Muscle layer of colon (tissue), 2 donors: Measurements from ENCODE around the gene HOXA7.
A peak's percentile ranks its signal among the peaks of the same experiment; 100 is the strongest.

ENCODE experiments used
- H3K27ac ChIP-seq: one replicate; pipeline ENCODE4 v1.7.0; 2013; ENCODE audit warnings: low read depth, mild to moderate bottlenecking, low read length, moderate library complexity
- H3K27me3 ChIP-seq, 2 donors: one replicate each; pipeline ENCODE4 v1.7.0; 2013; ENCODE audit warnings: low read length in 2 of 2, mild to moderate bottlenecking in 2 of 2; ENCODE audit not compliant: insufficient read depth in 2 of 2, control insufficient read depth in 1 of 2
- H3K36me3 ChIP-seq: one replicate; pipeline ENCODE4 v1.7.0; 2013; ENCODE audit warnings: mild to moderate bottlenecking, low read length; ENCODE audit not compliant: insufficient read depth
- H3K4me1 ChIP-seq: one replicate; pipeline ENCODE4 v1.7.0; 2013; ENCODE audit warnings: mild to moderate bottlenecking, low read length; ENCODE audit not compliant: insufficient read depth
- H3K4me3 ChIP-seq, 2 donors: one replicate each; pipeline ENCODE4 v1.7.0; 2013; ENCODE audit warnings: low read length in 2 of 2, low read depth in 1 of 2, mild to moderate bottlenecking in 1 of 2, moderate library complexity in 1 of 2
- H3K9ac ChIP-seq: one replicate; pipeline ENCODE4 v1.7.0; 2013; ENCODE audit warnings: low read length
- H3K9me3 ChIP-seq: one replicate; pipeline ENCODE4 v1.7.0; 2013; ENCODE audit warnings: mild to moderate bottlenecking, low read length
- donor health status: abdominal sarcoma.
- donor health status: Adenocarcinoma of cecum.

Gene HOXA7

DNA sequence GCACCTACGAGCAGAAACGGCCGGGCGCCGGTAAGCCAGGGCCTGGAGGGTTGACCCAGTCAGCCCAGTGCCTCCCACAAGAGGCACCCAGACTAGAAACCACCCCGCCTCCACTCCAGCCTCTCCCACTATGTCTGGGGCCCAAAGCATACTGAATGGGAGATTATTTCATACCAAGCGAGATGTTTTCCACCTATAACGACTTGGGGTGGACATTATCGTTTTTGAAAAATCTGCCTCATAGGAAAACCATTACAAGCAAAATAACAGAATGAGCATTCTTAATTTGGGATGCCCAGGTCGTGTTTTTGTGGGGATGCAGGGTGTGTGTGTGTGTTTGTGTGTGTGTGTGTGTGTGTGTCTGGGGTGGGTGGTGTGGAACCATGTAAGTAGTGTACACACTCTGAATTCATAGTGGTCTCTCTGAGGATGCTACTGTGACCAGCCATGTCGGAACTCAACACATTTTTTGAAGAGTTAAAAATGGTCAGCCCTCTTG is 10.5 kb downstream of the HOXA7 start:
- H3K27me3 ChIP-seq = peaks cover 0 to 5% of the 10 kb centered on the region in 2 donors
- peaks cover 28% of the 10 kb centered on the region for H3K36me3 ChIP-seq
- no peak overlapping the region for H3K9ac ChIP-seq
- no peaks in the 10 kb centered on the region for H3K9me3 ChIP-seq
- peaks cover 38% of the 10 kb centered on the region for H3K4me1 ChIP-seq
- no peak overlapping the region for H3K4me3 ChIP-seq
- peak overlapping the region; percentile 95 for H3K27ac ChIP-seq

DNA sequence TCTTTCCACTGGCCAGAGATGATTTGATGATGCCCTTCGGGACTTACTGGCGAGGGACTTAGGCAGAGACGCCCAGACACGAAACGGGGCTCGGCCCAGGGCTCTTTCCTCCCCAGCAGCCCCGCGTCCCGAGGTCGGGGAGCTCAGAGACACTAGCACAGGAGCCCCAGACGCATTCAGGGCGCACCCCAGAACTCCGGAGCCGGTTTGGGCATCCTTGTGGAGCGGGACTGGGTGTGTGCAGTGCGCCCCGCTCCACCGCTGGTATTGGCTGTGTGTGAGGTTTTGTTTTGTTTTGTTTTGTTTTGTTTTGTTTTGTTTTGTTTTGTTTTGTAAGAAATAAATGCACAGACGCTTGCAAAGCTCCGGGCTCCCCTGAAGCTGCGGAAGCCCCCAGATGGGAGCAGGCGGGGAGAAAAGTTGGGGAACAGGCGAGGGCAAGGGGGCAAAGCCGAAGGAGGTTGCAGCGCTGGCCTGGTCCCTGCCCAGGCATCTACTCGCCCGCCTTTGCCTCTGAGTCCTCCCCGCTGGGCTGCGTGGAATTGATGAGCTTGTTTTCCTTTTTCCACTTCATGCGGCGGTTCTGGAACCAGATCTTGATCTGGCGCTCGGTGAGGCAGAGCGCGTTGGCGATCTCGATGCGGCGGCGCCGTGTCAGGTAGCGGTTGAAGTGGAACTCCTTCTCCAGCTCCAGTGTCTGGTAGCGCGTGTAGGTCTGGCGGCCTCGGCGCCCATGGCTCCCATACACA is 11.1 kb downstream of the HOXA7 start:
- H3K9ac ChIP-seq = no peak overlapping the region
- peak overlapping the region; percentile 55 for H3K27ac ChIP-seq
- no peaks in the 10 kb centered on the region for H3K9me3 ChIP-seq
- H3K27me3 ChIP-seq = peaks cover 0 to 4% of the 10 kb centered on the region in 2 donors
- peaks cover 40% of the 10 kb centered on the region for H3K4me1 ChIP-seq
- no peak overlapping the region for H3K4me3 ChIP-seq
- peaks cover 28% of the 10 kb centered on the region for H3K36me3 ChIP-seq

DNA sequence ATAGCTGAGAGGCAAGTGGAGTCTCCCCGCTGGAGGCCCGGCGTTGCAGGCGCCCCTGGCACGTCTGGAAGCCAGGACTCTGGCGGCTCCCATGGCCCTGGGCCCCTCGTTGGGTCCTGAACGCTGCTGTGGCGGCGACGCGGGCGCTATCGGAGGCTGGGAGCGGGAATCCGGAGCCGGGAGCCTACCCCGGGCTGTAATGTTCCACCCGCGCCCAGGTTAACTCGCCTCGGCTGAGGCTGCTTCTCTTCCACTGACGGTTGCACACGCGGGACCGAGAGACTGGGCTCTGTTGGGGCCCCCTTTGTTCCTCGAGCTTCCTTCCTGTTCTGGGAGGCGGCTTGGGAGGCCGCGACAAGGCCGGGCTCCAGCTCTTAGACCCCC is 11.7 kb downstream of the HOXA7 start:
- Histone ChIP-seq H3K27ac (peak overlapping the region; percentile 55), H3K9ac (no peak overlapping the region), H3K4me1 (peaks cover 35% of the 10 kb centered on the region), H3K9me3 (no peaks in the 10 kb centered on the region), H3K27me3 (no peaks in the 10 kb centered on the region), H3K36me3 (peaks cover 28% of the 10 kb centered on the region), H3K4me3 (peak overlapping the region in 1 of 2 donors; percentile 71)

DNA sequence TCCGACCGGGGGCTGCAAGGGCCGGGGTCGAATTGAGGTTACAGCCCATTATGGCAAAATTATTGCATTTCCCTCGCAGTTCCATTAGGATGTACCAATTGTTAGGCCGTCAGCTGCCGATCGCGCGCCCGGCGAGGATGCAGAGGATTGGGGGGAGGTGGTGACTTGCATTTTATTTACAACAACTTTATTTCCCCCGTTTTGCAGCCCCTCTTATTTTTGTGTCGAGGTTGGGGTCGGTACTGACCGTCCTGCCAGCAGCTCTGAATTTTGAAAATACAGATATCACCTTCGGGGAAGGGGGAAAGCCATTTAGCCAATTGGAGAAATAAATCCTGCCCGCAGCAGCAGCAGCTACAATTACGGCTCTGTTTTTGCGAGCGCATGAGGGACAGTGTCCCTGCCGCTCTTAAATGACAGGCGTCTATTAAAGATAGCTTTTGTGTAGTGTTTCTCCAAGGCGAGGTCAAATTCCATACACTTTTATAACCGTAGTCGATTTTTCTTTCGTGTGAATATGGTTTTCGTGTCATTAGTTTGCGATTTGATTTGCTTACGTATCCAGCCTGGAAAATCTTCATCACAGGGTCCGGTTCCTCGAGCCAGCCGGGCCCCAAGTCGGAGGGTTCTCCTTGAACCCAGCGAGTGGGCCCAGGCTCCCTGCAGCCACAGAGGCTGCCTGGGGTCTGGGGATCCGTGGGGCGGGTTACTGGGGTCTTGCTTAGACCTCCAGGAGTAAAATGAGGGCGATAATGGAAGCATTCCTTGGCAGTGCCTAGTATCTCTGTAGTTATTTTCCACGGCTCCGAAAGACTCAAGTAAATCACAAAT is 12.3 kb downstream of the HOXA7 start:
- no peaks in the 10 kb centered on the region for H3K9me3 ChIP-seq
- H3K4me1 ChIP-seq = peaks cover 33% of the 10 kb centered on the region
- peaks cover 28% of the 10 kb centered on the region for H3K36me3 ChIP-seq
- H3K4me3 ChIP-seq = peak overlapping the region in 1 of 2 donors; percentile 71
- no peak overlapping the region for H3K9ac ChIP-seq
- H3K27ac ChIP-seq = peak overlapping the region; percentile 75
- H3K27me3 ChIP-seq = no peaks in the 10 kb centered on the region

DNA sequence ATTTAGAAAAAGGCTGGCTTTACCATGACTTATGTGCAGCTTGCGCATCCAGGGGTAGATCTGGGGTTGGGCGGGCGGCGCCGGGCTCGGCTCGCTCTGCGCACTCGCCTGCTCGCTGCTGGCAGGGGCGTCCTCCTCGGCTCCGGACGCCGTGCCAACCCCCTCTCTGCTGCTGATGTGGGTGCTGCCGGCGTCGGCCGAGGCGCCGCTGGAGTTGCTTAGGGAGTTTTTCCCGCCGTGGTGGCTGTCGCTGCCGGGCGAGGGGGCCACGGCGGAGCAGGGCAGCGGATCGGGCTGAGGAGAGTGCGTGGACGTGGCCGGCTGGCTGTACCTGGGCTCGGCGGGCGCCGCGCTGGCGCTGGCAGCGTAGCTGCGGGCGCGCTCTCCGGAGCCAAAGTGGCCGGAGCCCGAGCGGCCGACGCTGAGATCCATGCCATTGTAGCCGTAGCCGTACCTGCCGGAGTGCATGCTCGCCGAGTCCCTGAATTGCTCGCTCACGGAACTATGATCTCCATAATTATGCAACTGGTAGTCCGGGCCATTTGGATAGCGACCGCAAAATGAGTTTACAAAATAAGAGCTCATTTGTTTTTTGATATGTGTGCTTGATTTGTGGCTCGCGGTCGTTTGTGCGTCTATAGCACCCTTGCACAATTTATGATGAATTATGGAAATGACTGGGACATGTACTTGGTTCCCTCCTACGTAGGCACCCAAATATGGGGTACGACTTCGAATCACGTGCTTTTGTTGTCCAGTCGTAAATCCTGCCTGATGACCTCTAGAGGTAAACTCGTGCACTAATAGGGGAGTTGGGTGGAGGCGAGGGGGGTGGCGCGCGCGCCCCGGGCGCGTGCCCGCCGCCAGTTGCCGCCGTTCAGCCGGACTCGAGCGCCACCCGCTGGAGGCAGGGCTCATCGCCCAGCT is 13.2 kb downstream of the HOXA7 start, which contains the start of gene HOXA5:
Gene HOXA5, minus strand, starts transcription at position 659 of the 927 bp plus-strand sequence. Its CDS starts 74 bp downstream, at position 585.
- H3K27me3 ChIP-seq = no peaks in the 10 kb centered on the region
- peak within 1 kb of the TSS; percentile 44 to 71 for H3K4me3 ChIP-seq
- H3K27ac ChIP-seq = peak within 1 kb of the TSS; percentile 75
- H3K9ac ChIP-seq = peak within 1 kb of the TSS; percentile 47
- peaks cover 34% of the 10 kb centered on the region for H3K4me1 ChIP-seq
- no peaks in the 10 kb centered on the region for H3K9me3 ChIP-seq
- peaks cover 28% of the 10 kb centered on the region for H3K36me3 ChIP-seq

DNA sequence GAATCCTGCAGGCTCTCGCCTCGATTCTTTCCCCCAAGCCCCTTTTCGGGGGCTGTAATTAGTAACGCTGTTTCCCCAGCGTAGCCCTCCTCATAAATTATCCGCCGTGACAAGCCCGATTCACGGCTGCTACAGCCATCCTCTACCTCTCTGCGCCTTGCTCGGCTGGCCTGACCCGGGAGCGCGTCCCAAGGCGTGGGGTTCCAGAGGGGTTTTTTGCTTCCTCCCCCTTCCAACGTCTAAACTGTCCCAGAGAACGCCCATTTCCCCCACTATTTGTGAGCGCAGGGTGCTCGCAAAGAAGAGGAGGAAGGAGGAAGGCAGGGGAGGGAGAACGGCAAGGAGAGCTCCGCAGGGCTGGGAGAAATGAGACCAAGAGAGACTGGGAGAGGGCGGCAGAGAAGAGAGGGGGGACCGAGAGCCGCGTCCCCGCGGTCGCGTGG is 13.9 kb downstream of the HOXA7 start:
- peak overlapping the region; percentile 75 for H3K27ac ChIP-seq
- H3K9me3 ChIP-seq = no peaks in the 10 kb centered on the region
- H3K36me3 ChIP-seq = peaks cover 28% of the 10 kb centered on the region
- H3K9ac ChIP-seq = peak overlapping the region; percentile 47
- peak overlapping the region; percentile 44 to 71 for H3K4me3 ChIP-seq
- no peaks in the 10 kb centered on the region for H3K27me3 ChIP-seq
- peaks cover 41% of the 10 kb centered on the region for H3K4me1 ChIP-seq

DNA sequence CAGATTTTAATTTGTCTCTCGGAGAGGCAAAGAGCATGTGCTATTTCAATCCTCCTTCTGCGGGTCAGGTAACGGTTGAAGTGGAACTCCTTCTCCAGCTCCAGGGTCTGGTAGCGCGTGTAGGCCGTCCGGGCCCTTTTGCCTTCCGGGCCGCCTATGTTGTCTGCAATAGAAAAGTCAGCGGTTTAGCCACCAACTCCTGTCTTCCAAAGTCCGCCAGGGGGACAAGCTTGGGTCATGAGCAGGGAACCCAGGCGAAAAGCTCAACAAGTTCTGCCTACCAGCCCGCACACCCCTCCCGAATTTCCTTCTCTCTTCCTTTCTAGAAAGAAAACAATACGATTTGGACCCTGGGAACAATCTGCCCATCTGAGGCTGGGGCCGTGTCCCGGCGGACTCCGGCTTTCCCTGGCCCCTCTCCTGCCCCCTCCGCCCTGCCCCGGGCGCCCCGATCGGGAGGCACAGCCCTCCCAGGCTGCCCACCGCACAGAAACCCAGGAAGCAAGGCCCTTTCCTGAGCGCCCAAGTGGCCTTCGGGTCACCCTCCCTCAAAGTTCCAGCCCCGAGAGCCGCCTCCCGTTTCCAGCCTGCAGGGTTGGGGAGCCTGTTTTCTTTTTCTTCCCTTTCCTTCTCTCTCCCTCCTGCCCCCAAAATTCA is 14.4 kb downstream of the HOXA7 start:
- Histone ChIP-seq H3K4me1 (peaks cover 42% of the 10 kb centered on the region), H3K4me3 (peak overlapping the region; percentile 44 to 71), H3K36me3 (peaks cover 28% of the 10 kb centered on the region), H3K27me3 (no peaks in the 10 kb centered on the region), H3K27ac (peak overlapping the region; percentile 40), H3K9ac (peak overlapping the region; percentile 47), H3K9me3 (no peaks in the 10 kb centered on the region)

DNA sequence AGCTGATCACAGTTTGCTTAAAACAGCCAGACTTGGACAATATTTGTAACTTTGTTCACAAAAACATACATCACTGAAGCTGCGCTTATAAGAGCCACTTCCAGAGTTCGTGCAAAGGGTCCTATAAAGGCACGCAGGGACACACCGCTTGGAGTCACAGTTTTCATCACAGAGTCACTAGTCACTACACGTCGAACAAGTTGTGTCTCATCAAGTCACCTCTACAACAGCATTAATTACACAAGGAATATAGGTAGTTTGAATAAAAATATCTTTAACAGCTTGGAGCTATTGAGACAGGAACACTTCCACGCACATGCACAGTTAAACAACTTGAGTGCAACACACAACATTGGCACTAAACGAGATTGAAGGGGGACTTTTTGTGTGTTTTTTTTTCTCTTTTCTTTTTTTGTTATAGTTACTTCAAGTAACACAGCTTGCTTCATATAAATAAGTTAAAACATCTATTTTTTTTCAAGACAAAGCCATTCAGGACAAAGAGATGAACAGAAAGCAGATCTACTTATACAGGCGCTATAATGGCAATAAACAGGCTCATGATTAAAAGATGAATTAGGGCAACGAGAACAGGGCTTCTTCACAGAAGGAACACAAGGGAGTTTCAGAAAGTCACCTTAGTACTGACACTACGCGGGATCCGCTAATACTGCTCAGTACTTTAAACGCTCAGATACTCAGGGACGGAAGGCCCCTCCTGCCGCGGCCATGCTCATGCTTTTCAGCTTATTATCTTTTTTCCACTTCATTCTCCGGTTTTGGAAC is 15.1 kb downstream of the HOXA7 start:
- Histone ChIP-seq H3K27me3 (no peaks in the 10 kb centered on the region), H3K9ac (peak overlapping the region; percentile 47), H3K9me3 (no peaks in the 10 kb centered on the region), H3K4me1 (peaks cover 43% of the 10 kb centered on the region), H3K27ac (peak overlapping the region; percentile 40), H3K36me3 (peaks cover 28% of the 10 kb centered on the region), H3K4me3 (peak overlapping the region in 1 of 2 donors; percentile 71)

DNA sequence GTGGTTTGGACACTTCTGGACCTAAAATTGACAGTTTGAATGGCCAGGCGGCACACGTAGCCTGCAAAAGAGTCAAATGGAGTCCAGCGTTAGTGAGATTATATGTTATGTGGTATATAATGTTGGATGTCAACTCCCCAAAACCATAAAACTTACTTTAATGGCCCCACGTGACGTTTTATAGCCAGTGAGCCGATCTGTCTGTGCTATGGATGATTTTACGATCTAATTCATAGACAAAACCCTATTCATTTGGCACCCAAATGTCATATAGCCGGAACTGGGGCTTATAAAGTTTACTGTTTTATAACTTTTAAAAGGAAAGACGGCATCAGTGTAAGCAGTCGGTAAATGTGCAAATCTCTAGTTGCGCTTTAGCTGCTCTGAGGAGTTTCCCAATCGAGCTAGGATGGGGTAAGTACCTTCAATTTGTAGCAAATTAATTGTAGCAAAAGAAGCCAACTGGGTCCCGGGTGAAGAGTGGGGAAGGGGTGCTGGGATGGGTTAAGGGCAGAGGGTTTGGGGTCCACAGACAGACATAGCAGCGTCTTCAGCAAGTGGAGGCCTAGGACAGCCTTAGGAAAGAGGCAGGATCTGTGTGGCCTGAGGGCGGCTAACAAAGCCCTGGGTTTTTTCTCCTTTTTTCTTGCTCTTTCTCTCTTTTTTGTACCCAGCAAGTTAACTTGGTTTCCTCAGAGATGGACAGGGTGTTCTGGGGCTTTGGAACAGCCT is 16.2 kb downstream of the HOXA7 start:
- H3K27ac ChIP-seq = peak overlapping the region; percentile 54
- no peaks in the 10 kb centered on the region for H3K9me3 ChIP-seq
- H3K36me3 ChIP-seq = peaks cover 24% of the 10 kb centered on the region
- H3K4me3 ChIP-seq = peak overlapping the region in 1 of 2 donors; percentile 39
- peaks cover 52% of the 10 kb centered on the region for H3K4me1 ChIP-seq
- H3K9ac ChIP-seq = no peak overlapping the region
- no peaks in the 10 kb centered on the region for H3K27me3 ChIP-seq
